Duodenal mucosa (tissue), 2 donors: ENCODE data around the gene IL17B.

Experiments
- H3K27ac ChIP-seq: one replicate; pipeline ENCODE4 v1.7.0; 2013; ENCODE audit warnings: low read depth, low read length
- H3K27me3 ChIP-seq, 2 donors: one replicate each; pipeline ENCODE4 v1.7.0; 2013; ENCODE audit warnings: low read length in 2 of 2, control low read depth in 1 of 2; ENCODE audit not compliant: insufficient read depth in 2 of 2, control insufficient read depth in 1 of 2
- H3K36me3 ChIP-seq, 2 donors: one replicate each; pipeline ENCODE4 v1.7.0; 2013; ENCODE audit warnings: low read length in 2 of 2, control low read depth in 1 of 2; ENCODE audit not compliant: insufficient read depth in 2 of 2, control insufficient read depth in 1 of 2
- H3K4me1 ChIP-seq, 2 donors: one replicate each; pipeline ENCODE4 v1.7.0; 2013; ENCODE audit warnings: low read length in 2 of 2, control low read depth in 1 of 2; ENCODE audit not compliant: insufficient read depth in 2 of 2, control insufficient read depth in 1 of 2
- H3K4me3 ChIP-seq, 2 donors: one replicate each; pipeline ENCODE4 v1.7.0; 2013; ENCODE audit warnings: low read length in 2 of 2, low read depth in 1 of 2
- H3K9ac ChIP-seq, 2 donors: one replicate each; pipeline ENCODE4 v1.7.0; 2013; ENCODE audit warnings: low read length in 2 of 2, low read depth in 1 of 2
- H3K9me3 ChIP-seq, 2 donors: one replicate each; pipeline ENCODE4 v1.7.0; 2013; ENCODE audit warnings: low read length in 2 of 2, control low read depth in 1 of 2; ENCODE audit not compliant: control insufficient read depth in 1 of 2

IL17B gene

DNA sequence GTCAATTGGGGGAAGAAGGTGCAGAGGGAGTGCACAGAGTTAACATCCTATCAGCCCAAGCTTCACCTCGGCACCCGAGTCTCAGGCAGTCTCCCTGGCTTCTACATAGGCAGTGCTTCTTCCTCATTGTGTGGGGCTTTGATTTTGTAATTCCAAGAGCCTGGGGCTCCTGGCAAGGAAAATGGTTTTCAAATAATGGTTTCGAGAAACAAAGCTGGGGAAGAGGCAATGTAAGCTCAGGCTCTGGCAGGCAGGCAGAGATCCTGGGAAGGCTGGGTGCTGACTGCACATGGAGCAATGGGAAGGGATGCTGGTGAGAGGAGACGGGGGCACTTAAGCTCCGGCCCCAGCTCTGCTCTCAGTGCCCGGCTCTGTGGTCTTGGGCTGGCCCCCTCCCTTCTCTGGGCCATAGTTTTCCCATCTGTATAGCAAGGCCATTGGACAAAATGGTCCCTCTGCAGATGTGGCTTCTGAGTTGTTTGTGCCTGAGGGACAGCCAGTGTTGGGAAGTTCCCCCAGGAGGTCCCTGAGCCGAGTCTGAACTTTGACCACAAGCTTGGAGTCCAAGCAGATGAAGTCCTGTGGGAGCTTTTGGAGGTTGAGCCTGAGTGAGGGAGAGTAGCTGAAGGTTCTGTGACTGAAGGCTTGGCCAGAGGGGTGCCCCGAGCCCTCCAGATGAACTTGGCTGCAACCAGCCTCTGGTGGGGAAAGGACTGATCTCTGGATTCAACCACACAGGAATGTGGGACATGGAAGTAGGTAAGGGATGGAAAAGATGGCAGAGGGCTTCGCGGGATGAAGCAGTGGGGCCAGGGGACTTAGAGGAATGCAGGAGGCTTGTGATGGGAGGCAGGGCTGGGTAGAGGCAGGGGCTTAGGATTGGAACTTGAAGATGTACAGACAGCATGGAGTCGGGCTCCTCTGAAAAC is 28.5 kb upstream of the IL17B start:
- Histone ChIP-seq H3K4me1 (peaks cover 8 to 12% of the 10 kb centered on the region in 2 donors), H3K27me3 (no peaks in the 10 kb centered on the region), H3K4me3 (peak overlapping the region; percentile 55 to 71), H3K27ac (peak overlapping the region; percentile 82), H3K9ac (peak overlapping the region; percentile 63 to 72), H3K9me3 (no peaks in the 10 kb centered on the region), H3K36me3 (no peaks in the 10 kb centered on the region)

DNA sequence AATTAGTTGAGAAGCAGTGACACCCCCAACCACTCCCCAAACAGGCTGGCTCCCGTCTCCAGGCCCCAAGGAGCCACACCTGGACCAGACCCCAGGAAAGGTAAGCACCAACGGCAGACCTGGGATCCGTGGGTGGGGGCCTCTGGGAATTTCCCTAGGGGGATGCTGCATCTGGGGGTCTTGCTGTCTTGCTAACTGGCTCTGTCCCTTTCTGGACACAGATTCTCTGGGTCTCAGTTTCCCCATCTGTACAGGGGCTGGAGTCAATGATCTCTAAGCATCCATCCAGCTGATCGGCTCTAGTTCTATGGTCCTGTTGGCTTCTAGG is 27.9 kb upstream of the IL17B start:
- Histone ChIP-seq H3K27ac (peak overlapping the region; percentile 82), H3K27me3 (no peaks in the 10 kb centered on the region), H3K9ac (peak overlapping the region; percentile 63 to 72), H3K9me3 (no peaks in the 10 kb centered on the region), H3K4me1 (peaks cover 8 to 12% of the 10 kb centered on the region in 2 donors), H3K36me3 (no peaks in the 10 kb centered on the region), H3K4me3 (peak overlapping the region; percentile 55 to 71)

DNA sequence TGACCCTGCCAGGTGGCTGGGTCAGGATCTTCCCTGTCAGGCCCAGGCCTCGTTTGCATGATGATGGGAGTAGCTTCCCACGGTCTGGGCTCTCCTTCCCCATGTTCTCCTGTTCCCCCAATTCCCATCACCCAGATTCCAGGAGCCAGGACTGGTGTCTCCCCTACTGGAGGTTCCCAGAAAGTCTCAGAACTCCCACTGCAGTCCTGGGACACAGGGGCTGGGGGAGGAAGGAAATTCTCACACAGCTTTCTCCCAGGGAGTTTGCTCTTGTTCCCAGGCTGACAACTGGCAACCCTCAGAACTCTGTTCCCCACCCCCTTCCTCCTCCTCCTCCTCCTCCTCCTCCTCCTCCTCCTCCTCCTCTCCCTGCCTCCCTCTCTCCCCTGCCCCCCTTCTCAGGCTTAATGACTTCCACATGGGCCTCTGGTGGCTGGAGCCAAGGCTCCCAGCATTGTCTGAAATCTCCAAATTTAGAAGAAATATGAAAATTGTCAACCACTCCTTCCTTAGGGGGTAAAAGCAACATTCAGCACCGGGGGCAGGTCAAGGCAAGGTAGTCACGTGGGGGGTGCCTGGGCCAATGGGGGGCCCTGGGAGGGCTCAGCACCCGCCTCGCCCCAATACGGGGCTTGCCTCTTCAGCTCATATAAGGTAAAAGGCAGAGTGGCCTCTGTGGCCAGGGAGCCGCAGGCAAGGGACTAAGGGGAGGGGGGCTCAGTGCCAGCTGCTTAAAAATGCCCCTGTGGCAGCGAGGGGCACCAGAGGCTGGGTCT is 27.3 kb upstream of the IL17B start:
- no peaks in the 10 kb centered on the region for H3K27me3 ChIP-seq
- H3K36me3 ChIP-seq, result no peaks in the 10 kb centered on the region
- H3K4me3 ChIP-seq, result peak overlapping the region; percentile 55 to 71
- H3K9ac ChIP-seq, result peak overlapping the region in 1 of 2 donors; percentile 63
- H3K9me3 ChIP-seq, result no peaks in the 10 kb centered on the region
- H3K27ac ChIP-seq, result peak overlapping the region; percentile 82
- H3K4me1 ChIP-seq, result peaks cover 8 to 12% of the 10 kb centered on the region in 2 donors

DNA sequence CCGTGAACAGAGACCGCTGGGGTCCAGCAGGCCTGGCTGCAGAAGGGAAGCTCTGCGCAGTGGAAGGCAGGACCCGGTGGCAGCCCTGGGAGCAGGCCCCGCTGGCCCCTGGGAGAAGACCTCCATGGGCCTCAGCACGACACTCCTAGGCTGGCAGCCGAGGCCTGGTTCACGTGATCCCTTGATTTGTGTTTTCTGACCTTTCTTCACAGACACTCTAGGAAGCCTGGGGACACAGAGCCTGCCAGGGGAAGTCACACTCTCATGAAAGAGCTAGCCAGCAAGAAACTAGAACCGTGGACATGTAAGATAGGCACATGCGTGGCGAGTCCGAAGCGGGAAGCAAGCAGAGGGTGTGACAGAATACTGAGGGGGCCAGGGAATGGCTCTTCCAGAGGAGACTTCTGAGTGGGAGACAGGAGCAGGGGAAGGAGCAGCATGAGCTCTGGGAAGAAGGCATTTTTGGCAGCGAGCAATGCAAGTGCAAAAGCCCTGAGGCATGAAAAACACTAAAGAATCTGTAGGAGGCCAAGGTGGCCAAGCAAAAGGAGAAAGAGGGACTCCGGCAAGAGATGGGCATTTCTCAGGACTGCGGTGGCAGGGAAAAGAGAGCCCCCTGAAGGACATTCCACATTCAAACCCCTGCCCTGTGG is 26.6 kb upstream of the IL17B start:
- Histone ChIP-seq H3K9ac (peak overlapping the region in 1 of 2 donors; percentile 8), H3K4me3 (peak overlapping the region in 1 of 2 donors; percentile 16), H3K36me3 (no peaks in the 10 kb centered on the region), H3K4me1 (peaks cover 3 to 7% of the 10 kb centered on the region in 2 donors), H3K27me3 (no peaks in the 10 kb centered on the region), H3K27ac (peak overlapping the region; percentile 70), H3K9me3 (no peaks in the 10 kb centered on the region)

DNA sequence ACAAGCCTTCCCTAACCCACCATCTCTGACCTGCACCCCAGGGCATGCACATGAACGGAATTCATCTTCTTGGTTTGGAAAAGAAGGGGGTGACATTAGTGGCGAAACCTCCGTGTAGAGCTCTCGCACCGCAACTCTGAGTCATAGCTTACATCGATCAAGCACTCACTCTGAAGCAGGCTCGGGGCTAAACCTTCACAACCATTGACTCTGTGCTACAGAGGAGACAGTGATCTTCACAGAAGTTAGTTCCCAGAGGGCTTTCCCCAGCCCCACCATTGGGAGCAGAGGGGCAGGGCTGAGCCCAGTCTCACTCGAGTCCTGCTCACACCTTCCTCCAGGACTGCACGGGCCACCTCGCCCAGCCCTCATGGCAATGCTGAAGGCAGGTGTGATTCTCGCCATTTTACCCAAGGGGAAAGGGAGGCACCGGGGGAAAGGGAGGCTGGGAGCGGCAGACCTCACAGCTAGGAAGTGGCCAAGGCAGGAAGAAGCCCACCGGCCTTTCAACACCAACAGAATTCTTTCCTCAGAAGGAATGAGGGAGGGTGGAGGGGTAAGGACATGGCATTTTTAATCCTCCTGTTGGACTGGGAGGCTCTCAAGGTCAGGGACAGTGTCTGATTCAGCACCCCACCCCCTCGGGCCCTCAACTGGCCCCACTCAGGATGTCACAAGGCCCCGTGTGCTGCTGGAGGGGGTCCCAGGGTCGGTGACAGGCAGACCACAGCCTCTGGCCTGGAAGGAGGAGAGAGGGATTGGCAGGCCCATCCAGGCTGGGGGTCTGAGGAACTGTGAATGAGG is 25.9 kb upstream of the IL17B start:
- H3K36me3 ChIP-seq, result no peaks in the 10 kb centered on the region
- H3K27me3 ChIP-seq, result no peaks in the 10 kb centered on the region
- H3K9ac ChIP-seq, result peak overlapping the region; percentile 8 to 22
- peaks cover 0 to 4% of the 10 kb centered on the region in 2 donors for H3K4me1 ChIP-seq
- peak overlapping the region; percentile 70 for H3K27ac ChIP-seq
- H3K4me3 ChIP-seq, result no peak overlapping the region
- H3K9me3 ChIP-seq, result no peaks in the 10 kb centered on the region

DNA sequence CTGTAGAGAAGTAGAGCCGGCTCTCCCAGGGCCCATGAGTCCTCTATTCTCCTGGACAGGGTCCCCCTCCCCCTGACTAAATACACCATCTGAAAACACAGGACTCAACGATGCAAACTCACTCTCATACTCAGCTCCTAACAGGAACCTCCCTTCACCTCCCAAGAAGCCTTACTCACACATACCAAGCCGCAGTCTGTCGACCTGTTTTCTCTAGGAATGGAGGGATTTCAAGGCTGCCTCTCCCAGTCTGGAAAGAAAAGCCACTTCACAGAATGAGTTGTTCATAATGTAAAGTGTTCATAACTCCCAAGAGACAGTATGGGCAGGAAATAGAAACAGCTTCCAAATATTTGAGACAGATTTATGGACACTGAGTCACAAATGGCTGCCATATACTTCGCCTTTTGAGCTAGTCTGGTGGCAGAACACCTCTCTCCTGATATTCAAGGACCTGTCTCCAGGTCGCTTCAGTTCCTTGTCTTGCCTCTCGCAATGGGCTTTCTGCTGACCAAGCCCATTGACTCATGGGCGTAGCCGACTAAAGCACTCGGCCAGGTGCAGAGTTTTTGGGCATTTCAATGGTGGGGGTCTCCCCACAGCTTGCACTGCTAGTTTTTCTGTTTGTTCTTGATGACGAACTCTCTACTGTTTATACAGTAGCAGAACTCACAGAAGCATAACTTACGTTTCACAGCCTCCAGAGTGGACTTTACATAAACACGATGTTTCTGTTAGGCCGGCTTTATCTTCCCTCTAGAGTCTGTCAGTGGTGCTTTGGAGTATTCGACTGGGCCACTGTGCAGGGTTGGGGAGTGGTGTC is 25.0 kb upstream of the IL17B start:
- peak overlapping the region; percentile 24 for H3K27ac ChIP-seq
- H3K9ac ChIP-seq, result no peak overlapping the region
- peaks cover 0 to 4% of the 10 kb centered on the region in 2 donors for H3K4me1 ChIP-seq
- no peaks in the 10 kb centered on the region for H3K36me3 ChIP-seq
- H3K9me3 ChIP-seq, result no peaks in the 10 kb centered on the region
- no peaks in the 10 kb centered on the region for H3K27me3 ChIP-seq
- no peak overlapping the region for H3K4me3 ChIP-seq

DNA sequence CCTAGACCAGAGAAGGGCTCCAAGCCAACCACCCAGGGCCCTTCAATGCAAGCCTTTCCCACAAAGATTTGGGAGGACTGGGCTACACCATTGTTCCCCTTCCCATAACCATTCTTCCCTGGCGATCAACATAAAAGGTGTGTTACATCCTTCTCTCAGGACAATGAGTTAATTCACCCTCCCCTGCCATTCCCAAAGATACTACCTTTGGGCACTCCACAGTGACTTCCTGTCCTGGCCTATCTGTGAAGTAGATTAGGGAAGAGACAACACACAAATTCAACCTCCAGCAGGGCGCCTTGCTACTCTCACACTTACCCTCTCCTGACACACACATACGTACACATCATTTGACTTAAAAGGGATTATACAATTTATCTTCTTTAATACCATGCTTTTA is 23.2 kb upstream of the IL17B start:
- Histone ChIP-seq H3K9me3 (no peaks in the 10 kb centered on the region), H3K4me3 (no peak overlapping the region), H3K4me1 (peaks cover 0 to 4% of the 10 kb centered on the region in 2 donors), H3K27me3 (no peaks in the 10 kb centered on the region), H3K27ac (no peak overlapping the region), H3K36me3 (no peaks in the 10 kb centered on the region), H3K9ac (no peak overlapping the region)

DNA sequence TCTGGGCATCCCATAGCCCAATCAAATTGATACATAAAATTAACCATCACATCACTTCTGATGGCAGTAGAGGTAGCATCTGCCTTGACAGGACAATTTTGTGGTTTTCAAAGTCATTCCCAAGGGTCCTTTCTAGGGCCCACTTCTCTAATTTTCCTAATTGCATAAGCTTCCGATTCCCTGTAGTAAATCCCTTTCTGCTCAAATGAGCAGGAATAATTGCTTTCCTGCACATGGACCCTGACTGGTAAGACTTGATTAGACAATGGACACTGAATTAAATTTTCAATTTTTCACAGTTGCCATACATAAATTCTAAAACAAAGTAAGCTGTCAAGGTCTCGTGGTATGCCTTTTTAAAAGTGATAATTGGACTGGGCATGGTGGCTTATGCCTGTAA is 22.0 kb upstream of the IL17B start:
- Histone ChIP-seq H3K27ac (no peak overlapping the region), H3K9ac (no peak overlapping the region), H3K4me1 (peaks cover 0 to 4% of the 10 kb centered on the region in 2 donors), H3K4me3 (no peak overlapping the region), H3K27me3 (no peaks in the 10 kb centered on the region), H3K36me3 (no peaks in the 10 kb centered on the region), H3K9me3 (no peaks in the 10 kb centered on the region)

DNA sequence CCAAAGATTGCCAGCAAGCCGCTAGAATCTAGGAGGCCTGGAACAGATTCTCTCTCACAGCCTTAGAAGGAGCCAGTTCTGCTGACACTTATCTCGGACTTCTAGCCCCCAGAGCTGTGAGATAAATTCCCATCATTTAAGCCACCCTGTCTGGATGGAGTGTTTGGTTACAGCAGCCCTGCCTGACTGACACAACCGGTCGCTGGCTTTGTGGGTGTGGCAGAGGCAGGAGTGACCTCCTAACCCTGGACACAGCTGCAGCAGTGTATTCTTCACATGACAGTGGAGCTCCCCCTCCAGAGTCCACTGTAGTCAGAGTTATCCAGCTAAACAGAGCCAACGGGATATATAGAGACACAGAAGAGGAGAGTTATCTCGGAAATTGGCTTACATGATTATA is 21.2 kb upstream of the IL17B start:
- Histone ChIP-seq H3K4me1 (peaks cover 0 to 4% of the 10 kb centered on the region in 2 donors), H3K9me3 (no peaks in the 10 kb centered on the region), H3K9ac (no peak overlapping the region), H3K27ac (no peak overlapping the region), H3K36me3 (no peaks in the 10 kb centered on the region), H3K4me3 (no peak overlapping the region), H3K27me3 (no peaks in the 10 kb centered on the region)
